ENCODE data around the gene SETBP1.

DNA sequence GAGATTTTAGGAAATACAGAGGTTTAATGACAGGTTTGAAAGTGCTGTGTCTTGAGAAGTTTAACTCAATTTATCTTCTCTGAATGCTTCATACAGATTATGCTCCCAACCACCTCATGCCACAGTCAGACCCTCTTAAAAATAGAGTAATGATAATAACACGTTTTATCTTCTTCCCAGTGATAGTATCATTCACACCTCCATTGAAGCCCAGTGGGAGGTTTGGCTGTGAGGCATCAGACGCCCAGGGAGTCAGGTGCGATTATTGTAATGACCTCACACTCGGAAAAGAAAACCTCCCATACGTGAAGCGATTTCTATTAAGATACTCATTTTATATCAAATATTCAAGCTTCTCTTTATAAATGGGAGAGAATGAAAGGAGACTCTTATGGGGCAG, 366.3 kb downstream of the SETBP1 start:
- TF ChIP-seq YY1 (IDR thresholded peaks at IDR 0.05; ENCODE audit: insufficient read depth, insufficient read length) (no peak), SUZ12 (IDR thresholded peaks at IDR 0.05; ENCODE audit: extremely low read depth, insufficient read depth, insufficient read length) (no peak), ZNF274 (IDR thresholded peaks at IDR 0.05; ENCODE audit: low read depth, low read length) (no peak)
